MM.1S (cell line): Measurements from ENCODE around the gene POGLUT3.

Source experiments
- DNase-seq: peaks from one replicate; pipeline ENCODE4 v3.0.0-alpha.2; 2015
- H2AFZ ChIP-seq: fragments of 300-600 bp; sonication (generic); 2 replicates; pipeline ENCODE4 v1.6.0; 2016; ENCODE audit warnings: antibody characterized with exemption, low read length
- H3F3A ChIP-seq: fragments of 300-600 bp; sonication (generic); 2 replicates; pipeline ENCODE4 v1.6.1; 2016; ENCODE audit warnings: mild to moderate bottlenecking, antibody characterized with exemption, low read length, moderate library complexity, mixed read lengths; ENCODE audit not compliant: insufficient read depth
- H3K27ac ChIP-seq: fragments of 300-600 bp; sonication (generic); 2 replicates; pipeline ENCODE4 v1.5.1; 2016; ENCODE audit warnings: mild to moderate bottlenecking, low read length
- H3K27me3 ChIP-seq: fragments of 300-600 bp; sonication (generic); replicated peaks from 2 replicates; pipeline ENCODE4 v1.6.0; 2016; ENCODE audit warnings: low read length; ENCODE audit not compliant: insufficient read depth
- H3K36me3 ChIP-seq: fragments of 300-600 bp; sonication (generic); replicated peaks from 2 replicates; pipeline ENCODE4 v1.6.1; 2016; ENCODE audit warnings: mild to moderate bottlenecking, low read length, mixed read lengths; ENCODE audit not compliant: insufficient read depth
- H3K4me1 ChIP-seq: fragments of 300-600 bp; sonication (generic); 2 replicates; pipeline ENCODE4 v1.6.1; 2016; ENCODE audit warnings: low read length, mixed read lengths
- H3K4me2 ChIP-seq: fragments of 300-600 bp; sonication (generic); 2 replicates; pipeline ENCODE4 v1.6.0; 2016; ENCODE audit warnings: low read depth, low read length
- H3K4me3 ChIP-seq: fragments of 300-600 bp; sonication (generic); 2 replicates; pipeline ENCODE4 v1.5.1; 2016; ENCODE audit warnings: low read length, mixed read lengths
- H3K79me2 ChIP-seq: fragments of 300-600 bp; sonication (generic); 2 replicates; pipeline ENCODE4 v1.6.1; 2016; ENCODE audit warnings: mixed run types, low read length, mixed read lengths
- H3K9ac ChIP-seq: fragments of 300-600 bp; sonication (generic); 2 replicates; pipeline ENCODE4 v1.6.1; 2016; ENCODE audit warnings: low read length, mixed read lengths
- H3K9me2 ChIP-seq: fragments of 300-600 bp; sonication (generic); replicated peaks from 2 replicates; pipeline ENCODE4 v1.6.1; 2016; ENCODE audit warnings: mild to moderate bottlenecking, low read length, mixed read lengths; ENCODE audit not compliant: insufficient read depth
- H3K9me3 ChIP-seq: fragments of 300-600 bp; sonication (generic); replicated peaks from 2 replicates; pipeline ENCODE4 v1.6.1; 2016; ENCODE audit warnings: mild to moderate bottlenecking, low read length, mixed read lengths; ENCODE audit not compliant: insufficient read depth
- H4K20me1 ChIP-seq: fragments of 300-600 bp; sonication (generic); 2 replicates; pipeline ENCODE4 v1.6.1; 2016; ENCODE audit warnings: mild to moderate bottlenecking, low read length, moderate library complexity, mixed read lengths; ENCODE audit not compliant: insufficient read depth
- CTCF ChIP-seq: fragments of 300-600 bp; sonication (generic); IDR thresholded peaks from 2 replicates; pipeline ENCODE4 v1.5.1; 2016; ENCODE audit warnings: antibody characterized with exemption, low read length, mixed read lengths
- EZH2 ChIP-seq: fragments of 300-600 bp; sonication (generic); optimal IDR thresholded peaks from 2 replicates; pipeline ENCODE3; 2017; ENCODE audit warnings: low read depth, mild to moderate bottlenecking, antibody characterized with exemption, low read length, mixed read lengths
- EZH2phosphoT487 ChIP-seq: fragments of 300-600 bp; sonication (generic); IDR thresholded peaks from 2 replicates; pipeline ENCODE4 v1.6.1; 2018; ENCODE audit warnings: antibody characterized with exemption, low read length

Gene POGLUT3

GRCh38 chr11:108541531-108541930 lies 43.3 kb upstream of the POGLUT3 start:
- Histone ChIP-seq H3K4me1 (no peaks in the 10 kb centered on the region), H3K9me2 (no peaks in the 10 kb centered on the region), H3K36me3 (no peaks in the 10 kb centered on the region), H3F3A (no peaks in the 10 kb centered on the region), H3K9ac (no peak overlapping the region), H3K79me2 (no peaks in the 10 kb centered on the region), H4K20me1 (no peaks in the 10 kb centered on the region), H3K27ac (no peak overlapping the region), H3K4me3 (no peak overlapping the region), H3K9me3 (no peaks in the 10 kb centered on the region), H2AFZ (no peak overlapping the region), H3K27me3 (no peaks in the 10 kb centered on the region), H3K4me2 (no peak overlapping the region)
- TF ChIP-seq EZH2phosphoT487 (no peak), CTCF (no peak), EZH2 (no peak)
- no peak for DNase-seq

- no peak for DNase-seq
- H3K36me3 ChIP-seq: no peaks in the 10 kb centered on the region
- H3K9me3 ChIP-seq: no peaks in the 10 kb centered on the region
- H3K4me3 ChIP-seq: no peak overlapping the region
- H2AFZ ChIP-seq: no peak overlapping the region
- H3K4me2 ChIP-seq: no peak overlapping the region
- no peak overlapping the region for H3K27ac ChIP-seq
- H3K79me2 ChIP-seq: no peaks in the 10 kb centered on the region
- H3K9ac ChIP-seq: no peak overlapping the region
- H4K20me1 ChIP-seq: no peaks in the 10 kb centered on the region
- H3F3A ChIP-seq: no peaks in the 10 kb centered on the region
- no peaks in the 10 kb centered on the region for H3K4me1 ChIP-seq
- TF ChIP-seq CTCF: no peak
- H3K27me3 ChIP-seq: no peaks in the 10 kb centered on the region
- no peaks in the 10 kb centered on the region for H3K9me2 ChIP-seq
Measured at GRCh38 chr11:108538502-108538901, 40.3 kb upstream of the POGLUT3 start.

- Histone ChIP-seq H3K79me2 (no peaks in the 10 kb centered on the region), H4K20me1 (no peaks in the 10 kb centered on the region), H3K27ac (no peak overlapping the region), H3K9me2 (no peaks in the 10 kb centered on the region), H3K9me3 (no peaks in the 10 kb centered on the region), H2AFZ (no peak overlapping the region), H3K4me2 (no peak overlapping the region), H3K4me1 (no peaks in the 10 kb centered on the region), H3K36me3 (no peaks in the 10 kb centered on the region), H3K4me3 (no peak overlapping the region), H3K27me3 (no peaks in the 10 kb centered on the region), H3F3A (no peaks in the 10 kb centered on the region), H3K9ac (no peak overlapping the region)
- TF ChIP-seq EZH2phosphoT487 (no peak), CTCF (no peak), EZH2 (no peak)
- DNase-seq: no peak
Measured at GRCh38 chr11:108538022-108538424, 39.8 kb upstream of the POGLUT3 start.

- no peak overlapping the region for H3K27ac ChIP-seq
- H3K4me3 ChIP-seq: no peak overlapping the region
- no peak overlapping the region for H3K4me2 ChIP-seq
- no peak overlapping the region for H2AFZ ChIP-seq
- H3K9me2 ChIP-seq: no peaks in the 10 kb centered on the region
- DNase-seq: no peak
- H3K79me2 ChIP-seq: no peaks in the 10 kb centered on the region
- H4K20me1 ChIP-seq: no peaks in the 10 kb centered on the region
- no peaks in the 10 kb centered on the region for H3F3A ChIP-seq
- H3K9me3 ChIP-seq: no peaks in the 10 kb centered on the region
- no peak for TF ChIP-seq EZH2
- TF ChIP-seq CTCF: no peak
- TF ChIP-seq EZH2phosphoT487: no peak
- no peaks in the 10 kb centered on the region for H3K27me3 ChIP-seq
- H3K36me3 ChIP-seq: no peaks in the 10 kb centered on the region
- H3K4me1 ChIP-seq: no peaks in the 10 kb centered on the region
- H3K9ac ChIP-seq: no peak overlapping the region
Measured at GRCh38 chr11:108536783-108537182, 38.6 kb upstream of the POGLUT3 start.
